ENCODE data around the gene SEBOX.

SEBOX gene

DNA sequence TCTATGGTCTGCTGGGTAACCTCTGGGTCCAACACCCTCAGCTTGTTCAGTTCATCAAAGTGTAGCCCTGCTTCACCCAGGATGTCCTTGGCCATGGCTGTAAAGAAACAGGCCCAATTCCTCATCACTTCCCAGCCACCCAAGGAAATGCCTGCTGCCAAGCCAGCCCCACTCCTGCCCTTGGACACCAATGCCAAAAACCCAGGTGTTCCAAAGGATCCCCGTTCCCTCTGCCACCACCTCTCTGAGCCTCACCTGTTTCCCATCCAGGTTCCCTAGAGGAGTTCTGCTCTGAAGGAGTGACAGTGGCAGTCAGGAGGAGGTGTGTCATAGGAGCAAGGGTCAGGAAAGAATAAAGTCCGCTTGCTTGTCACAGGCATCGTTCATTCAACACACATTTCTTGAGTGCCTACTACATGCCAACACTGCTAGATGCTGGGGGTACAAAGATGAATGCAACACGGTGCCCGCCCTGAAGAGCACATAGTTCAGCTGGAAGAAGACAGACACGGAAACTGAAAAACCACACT lies 33.0 kb downstream of the SEBOX start:
- intact Hi-C loops (cut with DNase I), result no loop called here
- DNase-seq, result no peak

DNA sequence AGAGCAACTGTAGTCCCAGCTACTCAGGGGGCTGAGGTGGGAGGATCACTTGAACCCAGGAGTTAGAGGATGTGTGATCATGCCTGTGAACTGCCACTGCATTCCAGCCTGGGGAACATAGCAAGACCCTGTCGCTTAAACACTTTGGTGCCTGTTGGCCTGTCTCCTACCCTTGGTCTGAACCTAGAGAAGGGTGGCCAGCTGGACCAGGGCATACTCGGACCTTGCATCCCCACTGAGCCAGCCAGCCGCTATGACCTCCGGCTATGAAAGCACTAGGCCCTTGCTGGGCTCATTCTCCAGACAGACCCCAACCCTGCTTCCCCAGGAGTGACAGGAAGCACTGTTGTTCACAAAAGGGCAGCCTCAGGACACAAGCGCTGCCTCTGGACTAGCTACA lies 34.3 kb downstream of the SEBOX start:
- intact Hi-C loops (cut with DNase I), result no loop called here
- no peak for DNase-seq

- intact Hi-C loops (cut with DNase I), result no loop called here
- peak in 2 of 42 donors; percentile 7 to 11 for DNase-seq
Observed at GRCh38 chr17:28328325-28328724, 36.7 kb downstream of the SEBOX start.

- DNase-seq, result peak in 1 of 42 donors; percentile 2
- intact Hi-C loops (cut with DNase I), result no loop called here
Observed at GRCh38 chr17:28327709-28328108, 37.3 kb downstream of the SEBOX start.

DNA sequence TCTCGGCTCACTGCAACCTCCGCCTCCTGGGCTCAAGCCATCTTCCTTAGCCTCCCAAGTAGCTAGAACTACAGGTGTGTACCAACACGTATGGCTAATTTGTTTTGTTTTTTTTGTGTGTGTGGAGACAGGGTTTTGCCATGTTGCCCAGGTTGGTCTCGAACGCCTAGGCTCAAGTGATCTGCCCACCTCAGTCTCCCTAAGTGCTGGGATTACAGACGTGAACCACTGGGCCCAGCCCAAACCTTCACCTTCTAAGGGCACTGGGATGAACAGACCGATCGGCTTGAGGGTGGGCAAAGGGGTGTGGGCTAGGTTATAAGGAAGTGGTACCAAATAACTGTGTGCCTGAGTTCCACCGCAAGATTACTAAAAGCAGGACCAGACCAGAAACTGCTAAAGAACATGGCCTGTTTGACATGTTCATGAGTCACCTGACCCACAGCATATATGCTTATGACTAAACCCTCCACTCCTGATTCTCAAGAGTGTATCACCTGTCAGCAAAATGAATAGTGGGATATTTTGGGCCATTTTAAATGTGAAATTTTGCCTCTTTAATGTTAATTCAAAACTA lies 37.9 kb downstream of the SEBOX start:
- intact Hi-C loops (cut with DNase I), result no loop called here
- DNase-seq, result peak in 1 of 42 donors; percentile 11

- DNase-seq, result peak in 1 of 42 donors; percentile 11
- intact Hi-C loops (cut with DNase I), result no loop called here
Observed at GRCh38 chr17:28326114-28326513, 38.9 kb downstream of the SEBOX start.

GRCh38 chr17:28325211-28325610 lies 39.8 kb downstream of the SEBOX start:
- DNase-seq, result peak in 1 of 42 donors; percentile 14
- intact Hi-C loops (cut with DNase I), result no loop called here

- intact Hi-C loops (cut with DNase I), result no loop called here
Observed at GRCh38 chr17:28324781-28325180, 40.2 kb downstream of the SEBOX start.

GRCh38 chr17:28324267-28324745 lies 40.7 kb downstream of the SEBOX start:
- peak in 1 of 42 donors; percentile 11 for DNase-seq
- intact Hi-C loops (cut with DNase I), result no loop called here

More at GRCh38 chr17:28324781-28325180, 40.2 kb downstream of the SEBOX start:
- no peak for DNase-seq

GRCh38 chr17:28320215-28321061 lies 44.6 kb downstream of the SEBOX start:
- intact Hi-C loops (cut with DNase I), result no loop called here
- DNase-seq, result peak in 1 of 42 donors; percentile 22

- peak in 1 of 42 donors; percentile 35 for DNase-seq
- intact Hi-C loops (cut with DNase I), result loop anchor here (2.0 kb wide), 1 partner anchor 37 kb away; the partner anchor contains the start of gene POLDIP2
Observed at GRCh38 chr17:28319598-28319935, 45.4 kb downstream of the SEBOX start.

- intact Hi-C loops (cut with DNase I), result loop anchor here (2.0 kb wide), 1 partner anchor 38 kb away; the partner anchor contains the start of gene POLDIP2
- DNase-seq, result peak; percentile 95 to 99 (median 98)
Observed at GRCh38 chr17:28318759-28319597, 46.0 kb downstream of the SEBOX start, which contains the start of gene TMEM97. Gene TMEM97 (plus strand): TSS chr17:28319200. CDS start chr17:28319240, 40 bp downstream.

DNA sequence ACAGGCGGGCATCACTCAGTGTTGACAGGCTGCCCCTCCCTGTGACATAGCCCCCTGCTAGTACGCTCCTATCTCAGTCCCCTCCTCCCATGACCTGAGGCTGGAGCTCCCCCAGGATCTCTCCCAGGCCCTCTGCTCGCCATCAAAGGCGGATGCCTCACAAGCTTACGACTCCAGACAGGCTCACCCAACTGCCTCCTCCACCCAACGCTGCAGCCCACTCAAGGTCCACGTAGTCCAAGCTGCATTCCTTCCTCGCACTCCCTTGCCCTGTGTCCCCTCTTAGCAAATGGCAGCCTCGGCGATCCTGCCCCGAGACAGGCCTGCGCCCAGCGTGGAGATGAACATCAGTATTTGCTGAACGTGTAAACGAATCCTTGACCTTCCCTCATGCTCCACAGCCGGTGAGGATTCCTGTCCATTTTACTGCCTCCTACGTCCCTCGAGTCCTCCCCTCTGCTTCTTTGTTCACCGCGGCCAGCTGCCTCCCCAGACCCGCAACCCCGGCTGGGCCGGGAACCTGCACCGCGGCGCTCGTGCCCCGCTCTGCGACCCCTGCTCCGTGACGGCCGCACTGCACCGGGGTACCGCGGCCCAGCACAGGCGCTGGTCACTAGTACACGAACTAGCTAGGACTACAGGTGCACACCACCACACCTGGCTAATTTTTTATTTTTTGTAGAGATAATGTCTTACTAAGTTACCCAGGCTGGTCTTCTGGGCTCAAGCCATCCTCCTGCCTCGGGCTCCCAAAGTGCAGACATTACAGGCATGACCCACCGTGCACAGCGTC lies 46.8 kb downstream of the SEBOX start:
- peak in 4 of 42 donors; percentile 9 to 42 (median 26) for DNase-seq
- intact Hi-C loops (cut with DNase I), result loop anchor here (2.0 kb wide), 1 partner anchor 39 kb away; the partner anchor contains the start of gene POLDIP2

- intact Hi-C loops (cut with DNase I), result no loop called here
- peak in 1 of 42 donors; percentile 16 for DNase-seq
Observed at GRCh38 chr17:28317099-28317965, 47.7 kb downstream of the SEBOX start.

- intact Hi-C loops (cut with DNase I), result no loop called here
- DNase-seq, result no peak
Observed at GRCh38 chr17:28315846-28316705, 48.9 kb downstream of the SEBOX start.

- DNase-seq, result peak in 1 of 42 donors; percentile 20
- intact Hi-C loops (cut with DNase I), result no loop called here
Observed at GRCh38 chr17:28313841-28314240, 51.2 kb downstream of the SEBOX start.

Data from head of caudate nucleus (tissue), 42 donors.